Measurements from ENCODE around the gene ZNF775. TPM values are rescaled to one million over a fixed set of nuclear protein-coding genes. Genes with fewer than 3 reads are reported as not detected.

The ZNF775 gene
- total and polyA plus RNA-seq, 2 of the 13 experiments (the other 11 are each of a cell fraction or from before 2014, with no cell fraction given) = 3.1 to 3.2 TPM

DNA sequence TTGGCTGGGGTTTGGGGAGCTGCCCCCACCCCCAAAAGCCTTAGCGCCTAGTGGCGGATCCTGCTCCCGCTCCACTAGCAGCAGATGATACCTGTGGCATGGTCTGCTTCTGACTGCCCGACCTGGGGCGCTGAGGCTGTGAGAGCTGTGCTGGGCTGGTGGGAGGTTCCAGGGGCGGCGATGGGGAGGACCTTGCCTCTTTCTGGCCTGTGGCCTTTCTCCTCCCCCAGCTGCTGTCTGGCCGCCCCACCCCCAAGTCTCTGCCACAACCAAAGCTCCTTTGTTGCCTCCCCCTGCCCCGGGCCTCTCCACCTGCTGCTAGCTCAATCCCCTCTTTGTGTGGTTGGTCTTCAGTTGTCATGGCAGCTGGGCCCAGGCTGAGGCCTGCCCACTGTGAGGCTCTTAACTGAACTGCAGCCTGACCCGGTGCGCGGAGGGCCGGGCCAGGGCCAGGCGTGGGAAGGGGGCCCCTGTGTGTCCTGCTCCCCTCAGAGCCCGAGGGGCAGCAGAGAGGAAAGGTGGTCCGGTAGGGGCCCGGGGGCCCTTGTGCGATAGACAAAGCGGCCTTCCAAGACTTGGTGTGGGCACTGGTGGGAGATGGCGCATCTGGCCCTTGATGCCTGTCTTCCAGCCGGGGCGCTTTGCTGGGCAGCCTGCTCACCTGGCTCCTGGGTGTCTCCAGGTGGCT lies 4.7 kb downstream of the ZNF775 start (continued):
- TF ChIP-seq HOXA3 (CRISPR knock-in tag; IDR thresholded peaks at IDR 0.05) (peak; percentile 74), NCOR1 (IDR thresholded peaks at IDR 0.05; ENCODE audit: borderline replicate concordance, low read length) (peak; percentile 81; the same call in 1 of the 2 replicates), ZNF660 (CRISPR knock-in tag; IDR thresholded peaks at IDR 0.05; ENCODE audit: borderline replicate concordance, low read depth) (no peak), THAP11 (CRISPR knock-in tag; IDR thresholded peaks at IDR 0.05) (peak; percentile 44; the same call in 1 of the 2 replicates), ZNF792 (CRISPR knock-in tag; IDR thresholded peaks at IDR 0.05) (no peak), SALL1 (CRISPR knock-in tag; IDR thresholded peaks at IDR 0.05) (peak; percentile 76), TEAD2 (CRISPR knock-in tag; IDR thresholded peaks at IDR 0.05) (no peak), AKAP8 (CRISPR knock-in tag; IDR thresholded peaks at IDR 0.05) (peak; percentile 95), ZNF460 (CRISPR knock-in tag; IDR thresholded peaks at IDR 0.05; ENCODE audit: borderline replicate concordance) (peak; percentile 99), ZSCAN31 (CRISPR knock-in tag; IDR thresholded peaks at IDR 0.05; ENCODE audit: low read depth) (peak; percentile 68; the same call in 1 of the 2 replicates), ZNF274 (CRISPR knock-in tag; IDR thresholded peaks at IDR 0.05) (no peak; the same call in 1 of the 2 replicates), PAX8 (CRISPR knock-in tag; IDR thresholded peaks at IDR 0.05; ENCODE audit: borderline replicate concordance) (no peak), LCORL (IDR thresholded peaks at IDR 0.05) (no peak), LCORL (CRISPR knock-in tag; IDR thresholded peaks at IDR 0.05) (peak; percentile 77), ZNF496 (CRISPR knock-in tag; IDR thresholded peaks at IDR 0.05; ENCODE audit: insufficient replicate concordance) (no peak), KDM3A (CRISPR knock-in tag; IDR thresholded peaks at IDR 0.05; ENCODE audit: low read depth) (0 out of 2 replicates have a peak, but pooled peaks have one; percentile 34), ZNF772 (CRISPR knock-in tag; IDR thresholded peaks at IDR 0.05) (peak; percentile 93; the same call in 1 of the 2 replicates), HDAC1 (CRISPR knock-in tag; IDR thresholded peaks at IDR 0.05) (peak; percentile 87; the same call in 1 of the 2 replicates), CHD2 (IDR thresholded peaks at IDR 0.05; ENCODE audit: low read depth, low read length) (peak; percentile 48; the same call in 1 of the 2 replicates)
- TF ChIP-seq, protein P1, sequence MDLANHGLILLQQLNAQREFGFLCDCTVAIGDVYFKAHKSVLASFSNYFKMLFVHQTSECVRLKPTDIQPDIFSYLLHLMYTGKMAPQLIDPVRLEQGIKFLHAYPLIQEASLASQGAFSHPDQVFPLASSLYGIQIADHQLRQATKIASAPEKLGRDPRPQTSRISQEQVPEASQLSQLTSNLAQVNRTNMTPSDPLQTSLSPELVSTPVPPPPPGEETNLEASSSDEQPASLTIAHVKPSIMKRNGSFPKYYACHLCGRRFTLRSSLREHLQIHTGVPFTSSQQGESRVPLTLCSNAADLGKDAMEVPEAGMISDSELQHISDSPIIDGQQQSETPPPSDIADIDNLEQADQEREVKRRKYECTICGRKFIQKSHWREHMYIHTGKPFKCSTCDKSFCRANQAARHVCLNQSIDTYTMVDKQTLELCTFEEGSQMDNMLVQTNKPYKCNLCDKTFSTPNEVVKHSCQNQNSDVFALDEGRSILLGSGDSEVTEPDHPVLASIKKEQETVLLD (CRISPR knock-in tag; IDR thresholded peaks at IDR 0.05; ENCODE audit: low read depth) = peak; percentile 20; the same call in 1 of the 2 replicates
- TF ChIP-seq, protein P2, sequence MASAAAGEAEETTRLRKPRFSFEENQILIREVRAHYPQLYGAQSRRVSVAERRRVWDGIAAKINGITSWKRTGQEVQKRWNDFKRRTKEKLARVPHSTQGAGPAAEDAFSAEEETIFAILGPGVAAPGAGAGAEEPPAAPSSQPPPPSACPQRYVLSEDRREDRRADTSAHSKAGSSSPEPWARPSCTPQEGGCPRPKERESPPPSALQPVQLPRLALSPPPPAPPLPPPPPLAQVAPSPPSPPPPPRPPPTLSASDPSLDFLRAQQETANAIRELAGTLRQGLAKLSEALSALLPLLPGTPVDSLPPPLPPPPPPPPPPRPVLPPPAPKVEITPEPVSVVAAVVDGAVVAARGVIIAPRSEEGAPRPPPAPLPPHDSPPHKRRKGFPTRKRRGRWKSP (CRISPR knock-in tag; IDR thresholded peaks at IDR 0.05) = 0 out of 2 replicates have a peak, but pooled peaks have one; percentile 50
- TF ChIP-seq, protein P3, sequence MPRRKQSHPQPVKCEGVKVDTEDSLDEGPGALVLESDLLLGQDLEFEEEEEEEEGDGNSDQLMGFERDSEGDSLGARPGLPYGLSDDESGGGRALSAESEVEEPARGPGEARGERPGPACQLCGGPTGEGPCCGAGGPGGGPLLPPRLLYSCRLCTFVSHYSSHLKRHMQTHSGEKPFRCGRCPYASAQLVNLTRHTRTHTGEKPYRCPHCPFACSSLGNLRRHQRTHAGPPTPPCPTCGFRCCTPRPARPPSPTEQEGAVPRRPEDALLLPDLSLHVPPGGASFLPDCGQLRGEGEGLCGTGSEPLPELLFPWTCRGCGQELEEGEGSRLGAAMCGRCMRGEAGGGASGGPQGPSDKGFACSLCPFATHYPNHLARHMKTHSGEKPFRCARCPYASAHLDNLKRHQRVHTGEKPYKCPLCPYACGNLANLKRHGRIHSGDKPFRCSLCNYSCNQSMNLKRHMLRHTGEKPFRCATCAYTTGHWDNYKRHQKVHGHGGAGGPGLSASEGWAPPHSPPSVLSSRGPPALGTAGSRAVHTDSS (CRISPR knock-in tag; conservative IDR thresholded peaks at IDR 0.05) = no peak
- TF ChIP-seq, protein P4, sequence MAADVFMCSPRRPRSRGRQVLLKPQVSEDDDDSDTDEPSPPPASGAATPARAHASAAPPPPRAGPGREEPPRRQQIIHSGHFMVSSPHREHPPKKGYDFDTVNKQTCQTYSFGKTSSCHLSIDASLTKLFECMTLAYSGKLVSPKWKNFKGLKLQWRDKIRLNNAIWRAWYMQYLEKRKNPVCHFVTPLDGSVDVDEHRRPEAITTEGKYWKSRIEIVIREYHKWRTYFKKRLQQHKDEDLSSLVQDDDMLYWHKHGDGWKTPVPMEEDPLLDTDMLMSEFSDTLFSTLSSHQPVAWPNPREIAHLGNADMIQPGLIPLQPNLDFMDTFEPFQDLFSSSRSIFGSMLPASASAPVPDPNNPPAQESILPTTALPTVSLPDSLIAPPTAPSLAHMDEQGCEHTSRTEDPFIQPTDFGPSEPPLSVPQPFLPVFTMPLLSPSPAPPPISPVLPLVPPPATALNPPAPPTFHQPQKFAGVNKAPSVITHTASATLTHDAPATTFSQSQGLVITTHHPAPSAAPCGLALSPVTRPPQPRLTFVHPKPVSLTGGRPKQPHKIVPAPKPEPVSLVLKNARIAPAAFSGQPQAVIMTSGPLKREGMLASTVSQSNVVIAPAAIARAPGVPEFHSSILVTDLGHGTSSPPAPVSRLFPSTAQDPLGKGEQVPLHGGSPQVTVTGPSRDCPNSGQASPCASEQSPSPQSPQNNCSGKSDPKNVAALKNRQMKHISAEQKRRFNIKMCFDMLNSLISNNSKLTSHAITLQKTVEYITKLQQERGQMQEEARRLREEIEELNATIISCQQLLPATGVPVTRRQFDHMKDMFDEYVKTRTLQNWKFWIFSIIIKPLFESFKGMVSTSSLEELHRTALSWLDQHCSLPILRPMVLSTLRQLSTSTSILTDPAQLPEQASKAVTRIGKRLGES (CRISPR knock-in tag; IDR thresholded peaks at IDR 0.05; ENCODE audit: borderline replicate concordance) = no peak; the same call in 1 of the 2 replicates
